GM18520 (cell line): ENCODE measurements around the gene CD101.
"Not testable (repeated sequence)": the region's sequence is repeated elsewhere in the genome, so short reads cannot be mapped to it uniquely, and the experiment has no call there.

Experiments
- ATAC-seq: cut with Tn5 transposase; IDR thresholded peaks from one replicate; pipeline ENCODE4 v1.9.1; 2021; ENCODE audit not compliant: unreplicated experiment

The CD101 gene

DNA sequence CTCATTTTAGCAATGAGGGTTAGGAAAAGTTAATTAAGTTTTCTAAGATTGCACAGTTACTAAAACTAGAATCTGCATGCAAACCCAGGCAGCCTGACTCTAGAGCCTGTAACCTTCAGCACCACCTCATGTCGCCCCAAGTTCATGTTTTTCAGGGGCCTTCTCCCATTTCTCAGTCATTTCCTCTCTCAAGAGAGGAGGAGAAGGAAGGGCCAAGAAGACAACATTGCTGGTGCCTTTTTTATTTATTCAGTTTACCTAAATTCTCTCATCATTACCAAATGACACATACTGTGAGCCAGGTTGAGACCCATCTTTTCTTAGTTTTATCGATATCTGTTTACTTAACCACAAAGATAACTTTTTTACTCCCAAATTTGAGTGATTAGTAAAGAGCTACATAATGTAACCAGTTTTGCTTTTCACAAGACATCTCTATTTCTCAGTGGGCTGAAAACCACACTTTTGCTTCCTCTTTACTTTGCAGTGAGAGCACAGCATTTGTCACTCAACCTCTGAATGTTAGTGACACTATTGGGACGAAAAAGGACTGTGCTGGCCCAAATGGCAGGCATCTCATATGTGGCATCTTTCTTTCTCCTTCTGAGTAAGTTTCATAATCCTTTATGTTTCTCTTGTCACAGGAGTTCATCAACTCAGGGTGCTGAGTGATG, at the start of gene CD101:
Gene CD101 (plus strand): TSS at position 507 of the 674 bp plus-strand sequence. CDS start 58 bp downstream, at position 565.
- peak; percentile 94 for ATAC-seq

DNA sequence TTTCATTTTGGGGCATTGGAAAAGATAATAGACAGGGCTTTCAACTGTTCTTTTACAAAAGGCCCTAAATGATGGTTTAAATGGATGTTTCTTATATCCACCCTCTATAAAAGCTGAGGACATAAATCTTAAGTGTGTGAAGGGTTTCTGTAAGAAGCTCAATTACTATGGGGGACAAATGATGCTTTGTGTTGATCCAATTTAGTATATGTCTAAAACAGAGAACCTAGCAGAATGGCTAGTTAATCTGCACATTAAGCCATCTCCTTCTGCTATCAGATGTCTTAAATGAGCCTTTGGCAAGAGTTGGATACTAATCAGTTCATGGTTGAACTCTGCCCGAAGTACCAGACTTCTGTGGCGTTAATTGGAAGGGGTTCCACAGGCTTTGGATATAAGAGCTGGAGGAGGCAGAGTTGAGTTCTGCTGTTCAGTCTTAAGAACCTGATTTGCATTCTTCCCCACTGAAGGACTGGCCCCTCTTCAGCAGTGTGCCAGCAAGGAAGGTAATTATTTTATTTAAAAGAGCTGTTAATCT, 48.8 kb upstream of the CD101 start:
- ATAC-seq = no peak

- ATAC-seq = no peak
Measured at GRCh38 chr1:116954440-116954839, 47.1 kb upstream of the CD101 start.

DNA sequence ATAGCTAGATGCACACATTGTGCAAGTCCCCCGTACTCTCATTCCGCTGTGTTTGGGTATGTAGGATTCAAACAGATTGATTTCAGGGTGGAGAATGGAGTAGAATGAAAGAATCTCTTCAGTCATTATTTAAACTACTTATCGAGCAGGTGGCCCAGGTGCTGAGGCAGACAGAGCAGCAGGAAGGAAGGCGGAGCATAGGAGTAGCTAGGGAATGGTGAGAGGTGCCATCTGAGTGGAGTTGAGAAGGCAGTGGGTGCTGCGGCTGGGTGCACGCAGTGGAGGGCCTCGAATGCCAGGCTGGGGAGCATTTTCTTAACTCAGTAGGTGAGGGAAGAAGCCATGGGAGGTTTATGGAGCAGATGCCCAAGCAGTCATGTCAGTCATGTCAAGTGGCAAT, 45.2 kb upstream of the CD101 start:
- no peak for ATAC-seq

DNA sequence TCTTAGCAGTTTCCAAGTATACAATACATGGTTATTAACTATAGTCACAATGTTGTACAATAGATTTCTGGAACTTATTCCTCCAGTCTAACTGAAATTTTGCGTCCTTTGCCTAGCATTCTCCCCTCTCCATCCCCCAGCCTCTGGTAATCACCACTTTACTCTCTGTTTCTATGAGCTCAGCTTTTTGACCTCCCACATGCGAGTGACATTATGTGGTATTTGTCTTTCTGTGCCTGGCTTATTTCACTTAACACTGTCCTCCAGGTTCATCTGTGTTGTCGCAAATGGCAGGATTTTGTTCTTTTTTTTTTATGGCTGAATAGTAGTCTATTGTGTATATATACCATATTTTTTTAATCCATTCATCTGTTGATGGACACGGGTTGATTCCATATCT, 43.9 kb upstream of the CD101 start:
- no peak for ATAC-seq

DNA sequence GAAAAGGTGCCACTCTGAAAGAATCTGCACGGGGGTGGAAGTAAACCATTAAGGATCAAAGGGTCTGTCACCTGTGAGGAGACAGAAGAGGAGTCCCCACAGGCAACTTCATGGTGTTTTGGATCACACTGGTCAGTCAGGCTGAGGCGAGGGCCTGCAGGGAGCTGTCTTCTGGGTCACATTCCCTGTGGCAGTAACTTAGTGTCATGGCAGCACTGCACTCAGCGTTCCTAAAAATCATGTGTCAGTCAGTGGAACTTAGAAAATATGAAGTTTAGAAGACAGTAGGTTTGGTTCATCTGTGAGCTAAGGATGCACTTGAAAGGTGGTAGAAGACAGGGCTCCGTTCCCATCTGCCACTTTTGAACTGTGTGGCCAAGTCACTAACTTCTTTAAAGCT, 43.5 kb upstream of the CD101 start:
- no peak for ATAC-seq

GRCh38 chr1:116958977-116959376, 42.6 kb upstream of the CD101 start:
- ATAC-seq = no peak

DNA sequence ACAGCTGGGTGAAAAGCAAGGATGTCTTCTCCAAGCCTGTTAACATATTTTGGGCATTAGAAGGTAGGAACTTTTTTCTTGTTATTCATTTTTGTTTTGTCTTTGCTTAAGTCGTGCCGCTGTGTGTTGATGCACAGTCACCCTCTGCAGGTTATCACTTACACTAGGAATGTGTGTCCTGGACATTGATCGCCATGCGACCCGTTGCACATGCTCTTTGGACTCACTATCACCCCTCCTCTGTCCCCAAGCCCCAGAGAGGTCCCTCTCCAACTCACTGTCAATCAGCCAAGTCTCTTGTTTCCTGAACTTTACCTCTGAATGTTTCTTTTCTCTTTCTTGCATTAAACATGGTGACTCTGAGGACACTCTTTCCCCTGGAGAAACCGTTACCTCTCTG, 40.0 kb upstream of the CD101 start:
- no peak for ATAC-seq

GRCh38 chr1:116962987-116963639, 38.4 kb upstream of the CD101 start:
- no peak for ATAC-seq

DNA sequence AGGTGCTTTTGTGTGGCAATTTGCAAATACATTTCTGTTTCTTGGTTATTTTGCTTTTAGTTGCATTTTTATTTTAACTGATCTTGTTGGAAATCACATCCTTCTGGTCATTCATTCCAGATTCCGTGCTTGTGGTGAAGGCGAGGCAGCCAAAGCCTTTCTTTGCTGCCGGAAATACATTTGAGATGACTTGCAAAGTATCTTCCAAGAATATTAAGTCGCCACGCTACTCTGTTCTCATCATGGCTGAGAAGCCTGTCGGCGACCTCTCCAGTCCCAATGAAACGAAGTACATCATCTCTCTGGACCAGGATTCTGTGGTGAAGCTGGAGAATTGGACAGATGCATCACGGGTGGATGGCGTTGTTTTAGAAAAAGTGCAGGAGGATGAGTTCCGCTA, 34.8 kb upstream of the CD101 start:
- no peak for ATAC-seq

GRCh38 chr1:116968724-116969123, 32.8 kb upstream of the CD101 start:
- no peak for ATAC-seq

GRCh38 chr1:116971258-116971860, 30.2 kb upstream of the CD101 start:
- ATAC-seq = no peak

DNA sequence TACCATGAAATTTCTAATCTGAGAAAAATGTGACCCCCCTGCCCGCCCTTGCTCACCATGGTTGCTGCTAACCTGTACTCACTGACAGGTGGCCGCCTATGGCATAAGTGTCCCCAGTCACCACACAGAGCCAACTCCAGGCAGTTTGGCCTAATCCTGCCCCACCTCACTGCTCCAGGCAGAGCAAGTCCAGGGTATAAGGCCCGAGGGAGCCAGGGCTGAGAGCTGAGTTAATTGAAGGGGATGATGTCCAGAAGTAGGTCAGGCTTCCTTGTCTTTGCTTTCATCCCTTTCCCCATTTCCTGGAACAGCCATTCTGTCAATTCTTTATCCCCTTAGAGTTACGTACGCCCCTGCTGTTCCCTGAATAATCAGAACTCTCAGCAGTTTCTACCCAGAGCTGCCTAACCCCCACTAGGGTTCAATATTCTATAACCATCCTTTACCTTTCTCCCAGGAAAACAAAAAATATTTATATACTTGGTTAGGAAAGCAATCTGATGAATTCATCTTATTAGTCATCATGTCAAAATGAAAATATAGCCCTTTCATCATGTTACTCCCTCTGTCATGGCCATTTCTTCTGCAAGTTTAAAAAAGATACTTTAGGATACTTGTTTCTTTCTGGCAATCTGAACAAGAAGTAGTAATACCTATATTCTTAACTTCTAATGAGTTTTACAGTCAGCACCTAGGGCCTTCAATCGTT, 29.4 kb upstream of the CD101 start:
- ATAC-seq = no peak

- ATAC-seq = no peak
Measured at GRCh38 chr1:116972674-116973030, 28.9 kb upstream of the CD101 start.

DNA sequence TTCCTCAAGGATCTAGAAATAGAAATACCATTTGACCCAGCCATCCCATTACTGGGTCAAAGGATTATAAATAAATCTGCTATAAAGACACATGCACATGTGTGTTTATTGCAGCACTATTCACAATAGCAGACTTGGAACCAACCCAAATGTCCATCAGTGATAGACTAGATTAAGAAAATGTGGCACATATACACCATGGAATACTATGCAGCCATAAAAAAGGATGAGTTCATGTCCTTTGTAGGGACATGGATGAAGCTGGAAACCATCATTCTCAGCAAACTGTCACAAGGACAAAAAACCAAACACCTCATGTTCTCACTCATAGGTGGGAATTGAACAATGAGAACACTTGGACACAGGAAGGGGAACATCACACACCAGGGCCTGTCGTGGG, 21.3 kb upstream of the CD101 start:
- ATAC-seq = not testable (repeated sequence)

DNA sequence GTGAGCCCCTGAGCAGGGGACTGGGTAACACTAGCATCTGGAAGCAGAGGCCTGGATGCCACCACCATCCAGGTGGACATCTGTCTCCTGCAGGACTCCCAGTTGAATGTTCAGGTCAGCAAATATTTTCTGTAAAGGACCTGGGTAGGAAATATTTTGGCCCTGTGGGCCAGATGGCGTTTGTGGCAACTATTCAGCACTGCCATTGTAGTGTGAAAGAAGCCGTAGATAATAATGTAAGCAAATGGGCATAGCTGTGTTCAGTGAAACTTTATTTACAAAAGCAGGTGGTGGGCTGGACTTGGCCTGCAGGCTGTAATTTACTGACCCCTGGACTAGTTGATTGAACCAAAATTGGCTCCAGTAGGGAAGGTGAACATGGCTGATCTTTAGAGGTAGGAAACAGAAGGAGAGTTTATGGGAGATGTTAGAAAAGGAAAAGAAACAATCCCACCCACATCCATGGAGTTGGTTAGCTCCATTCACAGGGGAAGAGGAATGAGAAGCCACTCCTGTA, 20.0 kb upstream of the CD101 start:
- no peak for ATAC-seq

- no peak for ATAC-seq
Measured at GRCh38 chr1:116982319-116983004, 19.1 kb upstream of the CD101 start.

- no peak for ATAC-seq
Measured at GRCh38 chr1:116983112-116983511, 18.4 kb upstream of the CD101 start.

DNA sequence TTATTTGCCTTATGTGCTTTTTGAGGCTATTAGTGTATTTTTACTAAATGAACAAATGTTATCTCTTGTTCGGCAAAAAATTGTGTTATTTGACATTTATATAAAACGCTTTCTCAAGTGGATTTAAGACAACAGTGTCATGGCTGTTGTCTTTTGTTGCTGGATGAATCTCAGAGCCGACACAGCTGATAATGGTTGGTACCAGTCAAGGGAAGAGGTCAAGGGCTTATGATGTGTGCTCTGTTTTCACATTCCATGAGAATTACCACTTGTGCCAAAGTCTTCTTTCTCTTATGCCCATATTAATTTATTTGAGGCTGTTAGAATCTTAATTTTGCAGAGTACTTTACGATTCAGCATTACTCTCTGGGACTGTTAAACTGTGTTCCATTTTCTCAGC, 17.9 kb upstream of the CD101 start:
- no peak for ATAC-seq

DNA sequence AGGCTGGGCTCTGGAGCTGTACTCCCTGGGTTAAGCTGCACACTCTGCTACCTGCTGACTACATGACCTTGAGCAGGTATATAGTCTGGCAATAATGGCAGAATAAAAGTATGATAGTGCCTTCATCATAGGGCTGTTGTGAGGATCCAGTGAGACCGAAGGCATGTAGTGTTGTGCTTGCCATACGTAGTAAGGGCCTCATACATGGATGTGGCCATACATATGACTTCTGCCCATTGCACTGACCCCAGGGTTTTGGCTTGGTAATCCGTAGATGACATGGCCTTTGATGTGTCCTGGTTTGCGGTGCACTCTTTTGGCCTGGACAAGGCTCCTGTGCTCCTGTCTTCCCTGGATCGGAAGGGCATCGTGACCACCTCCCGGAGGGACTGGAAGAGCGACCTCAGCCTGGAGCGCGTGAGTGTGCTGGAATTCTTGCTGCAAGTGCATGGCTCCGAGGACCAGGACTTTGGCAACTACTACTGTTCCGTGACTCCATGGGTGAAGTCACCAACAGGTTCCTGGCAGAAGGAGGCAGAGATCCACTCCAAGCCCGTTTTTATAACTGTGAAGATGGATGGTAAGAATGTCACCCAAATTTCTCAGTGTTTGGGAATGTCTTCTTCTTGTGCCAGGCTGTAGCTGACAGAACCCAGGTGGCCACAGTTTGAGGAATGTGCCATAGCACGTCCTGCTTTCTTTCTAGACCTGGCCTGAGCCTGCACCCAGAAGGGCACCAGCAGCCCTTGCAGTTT, 17.0 kb upstream of the CD101 start:
- no peak for ATAC-seq
